ENCODE results near the gene CATSPERD. TPM values are rescaled to one million over a fixed set of nuclear protein-coding genes. Genes with fewer than 3 reads are reported as not detected.

The CATSPERD gene
- total and polyA plus RNA-seq, 2 of the 4 experiments (the other 2 are of a cell fraction), result not detected

GRCh38 chr19:5674714-5675113 is 45.7 kb upstream of the CATSPERD start:
- no peak overlapping the region for H4K8ac ChIP-seq (ENCODE audit: low read depth in 2 of 2, low read length in 2 of 2)
- no peak overlapping the region for H4K91ac ChIP-seq (ENCODE audit: insufficient read depth, low read depth, low read length)
- ATAC-seq (ENCODE audit: low read depth) (no peak), DNase-seq (no peak)
- dilution Hi-C loops (cut with HindIII; ENCODE audit: low sequenced_read_pairs, unreplicated experiment), result no loop called here
- no peaks in the 10 kb centered on the region for H3K27me3 ChIP-seq (ENCODE audit: control insufficient read depth, insufficient read depth, low read length)
- H2AK9ac ChIP-seq (replicated peaks; ENCODE audit: low read depth, low read length, poor library complexity), result peak overlapping the region; percentile 76
- no peak overlapping the region for H3K56ac ChIP-seq (ENCODE audit: extremely low read depth, insufficient read depth, low read length)
- H3K9me3 ChIP-seq (ENCODE audit: control insufficient read depth, insufficient read depth, low read length), result no peaks in the 10 kb centered on the region
- no peak overlapping the region for H2BK20ac ChIP-seq (ENCODE audit: low read depth, low read length)
- H3K27ac ChIP-seq (ENCODE audit: insufficient read depth, low read length), result no peak overlapping the region
- no peak overlapping the region for H2BK5ac ChIP-seq (ENCODE audit: low read depth, low read length, poor library complexity, severe bottlenecking)
- no peak overlapping the region for H2BK120ac ChIP-seq (ENCODE audit: low read depth, low read length)
- no peak overlapping the region for H3K4ac ChIP-seq (ENCODE audit: low read depth, low read length)
- H3K14ac ChIP-seq (replicated peaks; ENCODE audit: low read depth, low read length), result no peak overlapping the region
- H3K79me1 ChIP-seq (ENCODE audit: low read depth in 1 of 2, low read length in 2 of 2), result peaks cover 7 to 9% of the 10 kb centered on the region in 2 experiments; a peak in 3 of 4 replicates
- no peak overlapping the region for H4K5ac ChIP-seq (ENCODE audit: low read depth, low read length)
- H3K23ac ChIP-seq (ENCODE audit: low read depth, low read length), result no peak overlapping the region
- H4K20me1 ChIP-seq (ENCODE audit: insufficient read depth, low read length), result no peaks in the 10 kb centered on the region; the same call in 1 of the 2 replicates
- 100% methylated on average over 2 of the region's 5 CpGs; no CpG with 5 or more reads in 1 of the 2 experiments for WGBS, 2 experiments (ENCODE audit: extremely low coverage in 2 of 2, insufficient read length in 1 of 2)
- intact Hi-C loops (cut with micrococcal nuclease), result no loop called here
- no peak overlapping the region for H2AFZ ChIP-seq (replicated peaks; ENCODE audit: low read length, poor library complexity)
- no peak overlapping the region for H3K4me2 ChIP-seq (ENCODE audit: low read depth, low read length)
- H3K18ac ChIP-seq (ENCODE audit: low read depth, low read length), result no peak overlapping the region
- in situ Hi-C loops (cut with MboI; ENCODE audit: low sequenced_read_pairs), result no loop called here
- H3K4me3 ChIP-seq (ENCODE audit: insufficient read depth, low read depth, low read length), result no peak overlapping the region
- no peak overlapping the region for H3K9ac ChIP-seq (ENCODE audit: low read depth, low read length)
- H2BK15ac ChIP-seq (ENCODE audit: low read depth, low read length), result no peak overlapping the region
- peaks cover 5% of the 10 kb centered on the region for H3K4me1 ChIP-seq (ENCODE audit: control insufficient read depth, insufficient read depth, low read length)
- peaks cover 10% of the 10 kb centered on the region for H3K36me3 ChIP-seq (ENCODE audit: control insufficient read depth, insufficient read depth, low read length)
- ChIA-PET CTCF (no interaction called here), POLR2A (ENCODE audit: unreplicated experiment) (interaction anchor here (0.7 kb wide), 1 partner anchor 17 kb away, joined by 19 read pairs; no protein-coding TSS in a partner anchor)
- H2AK5ac ChIP-seq (ENCODE audit: low read depth, low read length), result no peak overlapping the region
- TF ChIP-seq NFE2L2 (IDR thresholded peaks at IDR 0.05; ENCODE audit: low read depth, low read length) (no peak), CTCF (conservative IDR thresholded peaks at IDR 0.05; ENCODE audit: low read depth, low read length) (no peak), RCOR1 (IDR thresholded peaks at IDR 0.05; ENCODE audit: insufficient replicate concordance, low read length) (no peak), MXI1 (IDR thresholded peaks at IDR 0.05; ENCODE audit: borderline replicate concordance, low read depth, low read length) (no peak), MAFK (IDR thresholded peaks at IDR 0.05; ENCODE audit: low read depth, low read length) (no peak), RAD21 (IDR thresholded peaks at IDR 0.05; ENCODE audit: low read length) (no peak), CHD1 (IDR thresholded peaks at IDR 0.05; ENCODE audit: low read depth, low read length) (no peak), ELK1 (IDR thresholded peaks at IDR 0.05; ENCODE audit: borderline replicate concordance, low read depth, low read length) (no peak), BHLHE40 (IDR thresholded peaks at IDR 0.05; ENCODE audit: low read depth, low read length) (no peak), SMC3 (IDR thresholded peaks at IDR 0.05; ENCODE audit: low read depth, low read length) (no peak), USF2 (IDR thresholded peaks at IDR 0.05; ENCODE audit: low read depth, low read length) (no peak), POLR2A (IDR thresholded peaks at IDR 0.05; ENCODE audit: low read depth, low read length) (no peak), RFX5 (IDR thresholded peaks at IDR 0.05; ENCODE audit: low read depth, low read length) (no peak), MAZ (IDR thresholded peaks at IDR 0.05; ENCODE audit: borderline replicate concordance, low read depth, low read length) (no peak), FOS (IDR thresholded peaks at IDR 0.05; ENCODE audit: low read depth, low read length) (no peak), CEBPB (IDR thresholded peaks at IDR 0.05; ENCODE audit: low read depth, low read length) (no peak)
- no TSS peak for BruUV-seq (replicated peaks)
- peaks cover 7% of the 10 kb centered on the region; the same call in 1 of the 2 replicates for H3K9me1 ChIP-seq (ENCODE audit: insufficient read depth, low read length)
